ENCODE results near the gene METAP1. TPM values are rescaled to one million over a fixed set of nuclear protein-coding genes. Genes with fewer than 3 reads are reported as not detected.
A peak's percentile ranks its signal among the peaks of the same experiment; 100 is the strongest.

METAP1 gene
- total RNA-seq, 3 donors from 2014 or later (not counting 1 experiment from before 2014, with no cell fraction given), result 41.1 to 54.3 (median 41.5) TPM

GRCh38 chr4:98997166-98997565 lies 1.6 kb downstream of the METAP1 start:
- DNase-seq (no peak), ATAC-seq (no peak)
- WGBS (ENCODE audit: insufficient coverage), result 50% methylated on average over 2 of the region's 6 CpGs
- Histone ChIP-seq H3K27me3 (ENCODE audit: control insufficient read depth, insufficient read depth, low read length) (no peaks in the 10 kb centered on the region), H3K9me3 (ENCODE audit: control insufficient read depth, insufficient read depth, low read length) (no peaks in the 10 kb centered on the region), H3K4me3 (ENCODE audit: low read length) (no peak overlapping the region), H3K4me1 (ENCODE audit: control insufficient read depth, insufficient read depth, low read length) (peaks cover 12% of the 10 kb centered on the region), H3K27ac (ENCODE audit: low read length) (no peak overlapping the region), H3K36me3 (ENCODE audit: control insufficient read depth, insufficient read depth, low read length) (no peaks in the 10 kb centered on the region)
- Mint-ChIP-seq H3K9me3 (no peaks in the 10 kb centered on the region), H3K27me3 (ENCODE audit: low read depth in 2 of 2) (no peaks in the 10 kb centered on the region), H3K36me3 (no peaks in the 10 kb centered on the region), H3K4me3 (peak overlapping the region; percentile 22), H3K4me1 (peaks cover 31 to 33% of the 10 kb centered on the region in 2 donors), H3K27ac (peak overlapping the region in 1 of 2 donors; percentile 64)
- no peak for TF ChIP-seq CTCF (IDR thresholded peaks at IDR 0.05)
- intact Hi-C loops (cut with micrococcal nuclease), result loop anchor here (5.0 to 10.0 kb wide), 3 partner anchors 735 to 1095 kb away; partner anchors contain the start of genes RAP1GDS1 and STPG2

- no peak overlapping the region for H3K4me3 ChIP-seq (ENCODE audit: low read length)
- no peaks in the 10 kb centered on the region for H3K27me3 ChIP-seq (ENCODE audit: control insufficient read depth, insufficient read depth, low read length)
- WGBS (ENCODE audit: insufficient coverage), result 99% methylated on average over 7 of the region's 7 CpGs
- no peak for TF ChIP-seq CTCF (IDR thresholded peaks at IDR 0.05)
- DNase-seq (no peak), ATAC-seq (no peak)
- Mint-ChIP-seq H3K27me3 (ENCODE audit: low read depth in 2 of 2) (no peaks in the 10 kb centered on the region), H3K36me3 (no peaks in the 10 kb centered on the region), H3K9me3 (no peaks in the 10 kb centered on the region), H3K4me1 (peaks cover 43 to 44% of the 10 kb centered on the region in 2 donors), H3K27ac (no peak overlapping the region), H3K4me3 (no peak overlapping the region)
- no peaks in the 10 kb centered on the region for H3K36me3 ChIP-seq (ENCODE audit: control insufficient read depth, insufficient read depth, low read length)
- intact Hi-C loops (cut with micrococcal nuclease), result loop anchor here (5.0 to 10.0 kb wide), 3 partner anchors 736 to 1094 kb away; partner anchors contain the start of genes RAP1GDS1 and STPG2
- H3K9me3 ChIP-seq (ENCODE audit: control insufficient read depth, insufficient read depth, low read length), result no peaks in the 10 kb centered on the region
- peaks cover 12% of the 10 kb centered on the region for H3K4me1 ChIP-seq (ENCODE audit: control insufficient read depth, insufficient read depth, low read length)
- no peak overlapping the region for H3K27ac ChIP-seq (ENCODE audit: low read length)
These were observed 3.0 kb downstream of the METAP1 start for GRCh38 chr4:98998551-98998950.

GRCh38 chr4:99002279-99002678 lies 6.8 kb downstream of the METAP1 start:
- no peaks in the 10 kb centered on the region for H3K36me3 ChIP-seq (ENCODE audit: control insufficient read depth, insufficient read depth, low read length)
- no peak overlapping the region for H3K4me3 ChIP-seq (ENCODE audit: low read length)
- H3K27ac ChIP-seq (ENCODE audit: low read length), result no peak overlapping the region
- no peaks in the 10 kb centered on the region for H3K9me3 Mint-ChIP-seq
- 89% methylated on average over 2 of the region's 3 CpGs for WGBS (ENCODE audit: insufficient coverage)
- intact Hi-C loops (cut with micrococcal nuclease), result no loop called here
- DNase-seq (no peak), ATAC-seq (no peak)
- no peaks in the 10 kb centered on the region for H3K4me1 ChIP-seq (ENCODE audit: control insufficient read depth, insufficient read depth, low read length)
- H3K27me3 Mint-ChIP-seq (ENCODE audit: low read depth in 2 of 2), result no peaks in the 10 kb centered on the region
- no peak overlapping the region for H3K4me3 Mint-ChIP-seq
- H3K36me3 Mint-ChIP-seq, result no peaks in the 10 kb centered on the region
- H3K4me1 Mint-ChIP-seq, result peaks cover 35 to 53% of the 10 kb centered on the region in 2 donors
- H3K27ac Mint-ChIP-seq, result no peak overlapping the region
- no peaks in the 10 kb centered on the region for H3K27me3 ChIP-seq (ENCODE audit: control insufficient read depth, insufficient read depth, low read length)
- no peaks in the 10 kb centered on the region for H3K9me3 ChIP-seq (ENCODE audit: control insufficient read depth, insufficient read depth, low read length)
- no peak for TF ChIP-seq CTCF (IDR thresholded peaks at IDR 0.05)

GRCh38 chr4:99008051-99008450 lies 12.5 kb downstream of the METAP1 start:
- DNase-seq (no peak), ATAC-seq (no peak)
- no peak for TF ChIP-seq CTCF (IDR thresholded peaks at IDR 0.05)
- 97% methylated on average over 1 of the region's 2 CpGs for WGBS (ENCODE audit: insufficient coverage)
- H3K4me1 ChIP-seq (ENCODE audit: control insufficient read depth, insufficient read depth, low read length), result no peaks in the 10 kb centered on the region
- no peaks in the 10 kb centered on the region for H3K9me3 ChIP-seq (ENCODE audit: control insufficient read depth, insufficient read depth, low read length)
- no peak overlapping the region for H3K4me3 ChIP-seq (ENCODE audit: low read length)
- Mint-ChIP-seq H3K9me3 (peaks cover 2 to 7% of the 10 kb centered on the region in 2 donors), H3K36me3 (peaks cover 6% of the 10 kb centered on the region), H3K4me1 (peaks cover 37 to 49% of the 10 kb centered on the region in 2 donors), H3K27ac (no peak overlapping the region), H3K27me3 (ENCODE audit: low read depth in 2 of 2) (no peaks in the 10 kb centered on the region), H3K4me3 (no peak overlapping the region)
- no peak overlapping the region for H3K27ac ChIP-seq (ENCODE audit: low read length)
- no peaks in the 10 kb centered on the region for H3K36me3 ChIP-seq (ENCODE audit: control insufficient read depth, insufficient read depth, low read length)
- intact Hi-C loops (cut with micrococcal nuclease), result no loop called here
- H3K27me3 ChIP-seq (ENCODE audit: control insufficient read depth, insufficient read depth, low read length), result no peaks in the 10 kb centered on the region

Measured in natural killer cell (primary cell).